GM19463 (cell line): ENCODE measurements around the gene ABCB1.

ENCODE experiments used
- ATAC-seq: cut with Tn5 transposase; IDR thresholded peaks from one replicate; pipeline ENCODE4 v1.9.1; 2021; ENCODE audit warnings: mild to moderate bottlenecking, moderate library complexity; ENCODE audit not compliant: unreplicated experiment

The ABCB1 gene

DNA sequence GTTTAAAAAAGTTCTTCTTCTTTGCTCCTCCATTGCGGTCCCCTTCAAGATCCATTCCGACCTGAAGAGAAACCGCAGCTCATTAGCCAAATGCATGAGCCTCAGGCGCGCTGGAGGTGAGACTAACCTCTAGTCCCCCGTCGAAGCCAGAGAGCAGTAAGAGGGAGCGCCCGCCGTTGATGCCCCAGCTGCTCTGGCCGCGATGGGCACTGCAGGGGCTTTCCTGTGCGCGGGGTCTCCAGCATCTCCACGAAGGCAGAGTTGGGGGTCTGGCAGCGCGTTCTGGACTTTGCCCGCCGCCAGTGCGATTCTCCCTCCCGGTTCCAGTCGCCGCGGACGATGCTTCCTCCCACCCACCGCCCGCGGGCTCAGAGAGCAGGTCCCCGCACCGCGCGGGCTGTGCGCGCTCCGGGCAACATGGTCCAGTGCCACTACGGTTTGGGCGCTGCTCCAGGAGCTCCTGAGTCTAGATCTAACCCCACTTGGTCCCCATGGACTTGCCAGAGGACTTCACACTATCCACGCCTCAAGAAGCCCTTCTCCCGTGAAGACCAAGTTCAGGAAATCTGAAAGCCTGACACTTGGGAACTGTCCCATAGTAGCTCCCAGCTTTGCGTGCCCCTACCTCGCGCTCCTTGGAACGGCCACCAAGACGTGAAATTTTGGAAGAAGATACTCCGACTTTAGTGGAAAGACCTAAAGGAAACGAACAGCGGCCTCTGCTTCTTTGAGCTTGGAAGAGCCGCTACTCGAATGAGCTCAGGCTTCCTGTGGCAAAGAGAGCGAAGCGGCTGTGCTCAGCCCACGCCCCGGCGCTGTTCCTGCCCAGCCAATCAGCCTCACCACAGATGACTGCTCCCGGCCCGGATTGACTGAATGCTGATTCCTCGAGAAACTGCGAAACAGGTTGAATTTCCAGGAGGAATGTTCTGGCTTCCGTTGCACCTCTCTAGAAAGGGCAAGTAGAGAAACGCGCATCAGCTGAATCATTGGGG is at the start of gene ABCB1:
TSS of gene ABCB1 (minus strand) at position 755 of the 995 bp plus-strand sequence. CDS start at position 55, 700 bp downstream.
- peak; percentile 60 for ATAC-seq

DNA sequence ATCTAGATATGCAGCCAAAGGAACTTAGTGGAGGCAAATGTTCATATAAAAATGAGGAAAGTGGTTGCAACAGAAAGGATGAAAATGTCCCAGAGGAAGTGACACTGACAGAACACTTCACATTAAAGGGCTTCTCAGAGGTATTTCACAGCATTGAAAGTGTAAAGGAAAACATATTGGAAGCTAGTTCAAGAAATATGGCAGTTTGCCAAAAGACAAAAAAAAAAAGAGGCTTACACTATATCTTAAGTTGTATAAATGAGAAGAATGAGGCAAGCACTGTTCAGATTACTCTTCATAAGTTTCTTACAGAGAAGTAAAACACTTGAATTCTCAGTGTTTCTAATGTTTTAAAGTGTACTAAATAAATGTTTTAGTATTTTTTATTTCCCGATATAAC is 47.6 kb upstream of the ABCB1 start:
- ATAC-seq = no peak

DNA sequence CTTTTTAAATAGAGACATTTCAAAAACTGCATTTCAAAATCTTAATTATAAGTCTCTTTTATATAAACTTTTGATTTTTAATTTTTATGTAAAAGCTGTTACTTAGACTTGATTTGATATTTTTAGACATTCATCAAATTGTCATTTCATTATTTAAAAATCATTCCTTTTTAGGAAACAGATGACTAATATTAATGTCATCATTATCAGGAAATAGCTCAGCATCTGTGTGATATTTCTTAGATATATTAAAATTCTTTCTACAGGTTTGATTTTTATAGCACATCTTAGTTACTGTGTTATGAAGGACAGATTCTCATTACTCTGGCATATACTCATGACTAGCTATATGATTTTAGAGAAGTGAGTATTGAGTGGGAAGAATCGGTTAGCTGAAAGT is 44.8 kb upstream of the ABCB1 start:
- ATAC-seq = no peak

DNA sequence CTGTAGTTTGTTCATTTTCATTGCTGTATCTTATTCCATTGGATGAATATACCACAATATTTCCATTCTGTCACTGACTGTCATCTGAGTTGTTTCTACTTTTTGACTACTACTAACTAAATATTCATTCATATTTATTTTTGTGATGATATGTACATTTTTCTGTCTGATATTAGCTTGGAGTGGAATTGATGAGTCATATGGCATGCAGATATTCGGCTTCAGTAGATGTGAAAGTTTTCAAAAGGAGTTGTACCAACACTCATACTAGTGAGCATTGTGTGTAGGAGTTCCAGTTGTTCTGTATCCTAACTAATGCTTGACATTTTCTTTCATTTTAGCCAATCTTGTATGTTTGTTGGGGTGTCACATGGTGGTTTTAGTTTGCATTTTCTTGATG is 35.2 kb upstream of the ABCB1 start:
- no peak for ATAC-seq

DNA sequence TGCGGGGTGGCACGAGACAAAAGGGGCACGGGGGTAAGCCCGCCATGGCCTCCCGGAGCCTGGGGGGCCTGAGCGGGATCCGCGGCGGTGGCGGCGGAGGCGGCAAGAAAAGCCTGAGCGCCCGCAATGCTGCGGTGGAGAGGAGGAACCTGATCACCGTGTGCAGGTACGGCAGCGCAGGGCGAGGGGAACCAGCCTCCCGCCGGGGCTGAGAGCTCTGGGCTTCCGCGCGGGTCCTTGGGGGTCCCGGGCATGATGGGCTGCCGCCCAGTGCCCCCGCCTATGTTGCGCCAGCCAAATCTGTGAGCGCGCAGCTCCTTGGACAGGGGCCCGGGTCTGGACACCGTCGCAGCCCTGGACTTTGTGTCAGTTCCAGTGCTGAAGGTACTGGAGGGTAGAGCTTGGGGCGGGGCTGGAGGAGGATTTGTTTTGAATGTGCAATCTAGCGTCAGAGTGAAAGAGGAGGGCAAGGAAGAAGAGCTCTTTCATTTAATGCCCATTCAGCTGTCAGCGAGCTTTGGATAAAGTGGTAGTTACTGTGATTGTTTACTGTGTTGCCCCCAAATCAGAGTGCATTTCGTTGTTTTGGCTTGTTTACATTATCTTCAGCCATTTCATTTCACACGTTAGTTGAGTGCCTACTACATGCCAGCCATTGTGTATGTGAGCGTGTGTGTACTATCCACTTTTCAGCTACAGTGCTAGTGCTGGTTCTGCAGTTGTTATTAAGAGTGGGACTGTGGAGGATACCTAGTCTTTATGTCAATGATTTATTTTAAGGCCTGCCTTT is 28.3 kb upstream of the ABCB1 start:
- ATAC-seq = no peak

DNA sequence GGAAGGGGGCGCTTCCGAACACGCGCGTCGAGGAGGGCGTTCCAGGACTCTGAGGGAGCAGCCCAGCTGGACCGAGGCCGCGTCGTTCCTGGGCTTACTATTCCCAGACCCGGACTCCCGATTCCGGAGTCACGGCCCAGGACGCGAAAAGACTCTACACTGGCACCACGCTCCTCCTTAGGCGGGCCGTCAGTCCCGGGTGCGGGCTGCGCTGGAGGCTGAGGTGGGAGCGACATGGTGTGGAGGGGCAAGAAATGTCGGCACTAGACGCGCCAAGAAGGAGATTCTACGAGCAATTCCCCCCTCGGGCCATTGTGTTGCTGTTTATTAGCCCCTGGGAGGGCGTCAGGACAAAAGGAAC is 26.9 kb upstream of the ABCB1 start:
- peak; percentile 11 for ATAC-seq

DNA sequence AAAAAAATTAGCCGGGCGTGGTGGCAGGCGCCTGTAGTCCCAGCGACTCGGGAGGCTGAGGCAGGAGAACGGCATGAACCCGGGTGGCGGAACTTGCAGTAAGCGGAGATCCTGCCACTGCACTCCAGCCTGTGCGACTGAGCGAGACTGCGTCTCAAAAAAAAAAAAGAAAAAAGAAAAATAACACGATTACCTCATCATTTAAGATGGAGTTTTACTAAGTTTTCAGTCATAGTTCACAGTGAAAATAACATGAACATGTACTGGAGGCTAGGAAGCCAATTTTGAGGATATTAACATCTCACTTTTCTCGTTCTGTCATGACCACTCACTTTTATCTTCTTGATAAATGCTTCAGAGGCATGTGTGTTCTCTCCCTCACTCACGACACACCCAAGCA is 24.4 kb upstream of the ABCB1 start:
- ATAC-seq = no peak

DNA sequence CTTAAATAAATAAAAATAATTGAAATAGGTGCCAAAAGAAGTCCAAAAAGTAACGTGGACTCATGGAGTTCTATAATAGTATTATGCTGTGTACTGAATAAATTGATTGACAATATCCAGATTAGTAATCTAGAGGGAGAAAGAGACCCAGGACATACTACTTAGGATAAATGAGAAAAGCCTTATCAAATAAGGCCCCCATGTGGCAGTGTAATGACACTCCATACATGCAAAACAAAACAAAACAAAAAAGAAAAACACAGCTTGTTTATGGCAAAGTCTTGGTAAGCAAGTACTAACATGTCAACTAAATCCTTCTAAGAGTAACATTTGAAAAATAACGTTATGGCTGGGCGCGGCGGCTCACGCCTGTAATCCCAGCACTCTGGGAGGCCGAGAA is 23.9 kb upstream of the ABCB1 start:
- no peak for ATAC-seq

DNA sequence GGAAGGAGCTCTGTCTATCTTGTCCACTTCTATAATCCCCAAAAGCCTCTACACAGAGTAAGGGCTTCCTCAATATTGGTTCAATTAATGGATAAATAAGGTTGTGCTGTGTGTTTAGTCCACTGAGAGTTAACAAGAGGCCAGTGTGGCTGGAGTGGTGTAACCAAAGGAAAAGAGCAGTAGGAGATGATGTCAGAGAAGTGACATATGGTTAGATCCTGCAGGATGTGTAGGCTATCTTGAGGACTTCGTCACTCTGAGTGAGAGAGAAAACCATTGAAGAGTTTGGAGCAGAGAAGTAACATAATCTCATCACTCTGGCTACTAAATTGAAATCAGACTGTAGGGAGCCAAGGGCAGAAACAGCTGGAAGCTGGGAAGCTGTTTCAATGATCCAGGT is 14.5 kb upstream of the ABCB1 start:
- no peak for ATAC-seq

DNA sequence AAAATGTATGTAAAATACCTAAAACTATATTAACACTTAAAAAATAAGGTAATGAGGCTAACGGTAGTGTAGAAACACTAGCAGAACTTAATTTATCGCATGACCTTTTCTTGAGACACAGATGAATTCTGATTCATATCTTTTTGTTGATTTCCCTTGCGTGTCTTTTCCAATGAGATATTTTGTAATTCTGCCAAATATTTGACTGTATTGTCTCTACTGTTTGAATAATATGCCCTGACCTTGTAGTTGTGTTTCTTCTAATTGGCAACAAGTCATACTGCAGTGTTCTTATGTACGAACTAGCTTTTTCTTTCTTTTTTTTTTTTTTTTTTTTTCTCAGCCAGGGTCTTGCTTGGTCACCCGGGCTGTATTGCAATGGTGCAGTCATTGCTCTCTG is 9.2 kb upstream of the ABCB1 start:
- ATAC-seq = no peak

DNA sequence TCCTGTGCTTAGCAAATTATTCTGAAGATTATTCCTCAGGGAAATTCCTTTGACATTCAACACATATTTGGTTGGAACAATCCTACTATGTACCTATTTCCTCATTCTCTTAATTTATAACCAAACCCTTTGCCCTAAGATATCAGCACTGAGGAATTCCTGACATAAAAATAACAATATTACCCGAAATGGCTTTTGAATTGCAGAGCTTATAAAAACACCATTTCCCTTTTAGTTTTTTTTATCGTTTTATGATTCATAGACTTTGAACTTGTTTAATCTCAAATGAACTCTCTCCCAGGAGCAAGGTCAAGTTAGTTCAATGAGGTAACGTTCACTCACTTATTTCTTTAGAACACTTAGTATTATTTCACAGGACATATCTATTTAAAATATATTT is 7.7 kb upstream of the ABCB1 start:
- ATAC-seq = no peak

DNA sequence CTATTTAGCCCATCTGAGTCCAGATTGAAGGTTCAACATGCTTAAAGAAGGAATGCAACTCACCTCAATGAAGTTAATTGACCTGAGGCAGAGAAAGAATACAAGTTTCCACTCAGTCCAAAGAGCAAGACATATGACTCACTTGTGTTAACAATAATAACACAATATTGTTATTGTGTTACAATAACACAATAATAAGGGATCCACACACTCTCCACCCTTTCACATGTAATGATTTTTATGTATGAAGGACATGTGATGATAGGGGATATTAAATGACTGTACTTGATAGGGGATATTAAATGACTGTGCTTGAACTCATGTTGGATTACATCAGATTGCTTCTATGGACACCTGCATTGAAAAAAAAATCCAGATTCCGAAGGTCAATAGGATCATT is 3.6 kb upstream of the ABCB1 start:
- no peak for ATAC-seq

DNA sequence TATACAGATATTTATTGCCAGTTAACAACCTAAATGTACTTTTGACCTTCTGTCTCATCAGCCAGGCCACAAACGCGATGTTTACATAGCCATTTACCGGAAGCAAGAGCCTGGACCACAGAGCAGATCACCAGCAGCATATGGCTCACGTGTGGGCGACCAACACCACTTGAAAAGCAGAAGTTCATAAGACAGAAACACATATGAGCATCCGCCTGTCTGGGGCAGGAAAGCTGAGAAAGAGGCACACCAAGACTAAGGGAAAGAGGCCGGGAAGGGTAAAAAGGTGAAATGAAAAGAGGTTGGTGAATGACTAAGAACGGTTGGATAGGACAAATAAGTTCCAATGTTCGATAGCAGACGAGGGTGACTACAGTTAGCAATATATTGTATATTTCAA is 1.3 kb downstream of the ABCB1 start:
- ATAC-seq = peak; percentile 90

DNA sequence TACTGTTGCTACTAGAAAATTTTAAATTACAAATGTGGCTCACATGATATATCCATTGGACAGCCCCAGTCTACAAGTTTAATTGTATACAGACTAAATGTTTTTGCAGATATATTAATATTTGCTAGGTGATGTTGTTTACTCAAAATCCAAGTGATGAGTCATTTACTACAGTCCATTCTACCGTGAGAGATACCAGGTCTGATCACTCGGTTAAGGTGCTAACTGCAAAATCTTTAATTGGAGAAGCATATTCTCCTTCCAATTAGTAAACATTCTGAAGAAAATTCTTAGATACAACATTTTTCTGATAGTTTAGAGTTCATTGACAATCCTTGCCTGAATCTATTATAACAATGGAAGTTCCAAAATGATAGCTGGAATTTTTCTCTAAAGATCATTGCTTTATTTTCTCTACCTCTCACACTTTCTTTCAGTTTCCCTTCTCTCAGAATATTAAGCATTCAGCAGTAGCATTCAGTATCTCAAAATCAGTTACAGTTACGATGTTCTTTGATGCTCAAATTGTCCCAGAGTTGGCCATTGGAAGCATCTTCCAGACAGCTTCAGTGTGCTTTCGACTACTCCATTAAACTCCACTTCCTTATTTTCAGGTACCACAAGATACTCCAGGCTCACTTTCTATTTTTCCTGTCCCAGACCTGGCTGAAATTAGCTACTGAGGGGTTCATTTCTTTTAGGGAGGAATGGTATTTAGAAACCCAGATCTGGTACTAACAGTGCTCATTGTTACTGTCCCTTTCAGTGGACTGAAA is 2.3 kb downstream of the ABCB1 start:
- no peak for ATAC-seq

DNA sequence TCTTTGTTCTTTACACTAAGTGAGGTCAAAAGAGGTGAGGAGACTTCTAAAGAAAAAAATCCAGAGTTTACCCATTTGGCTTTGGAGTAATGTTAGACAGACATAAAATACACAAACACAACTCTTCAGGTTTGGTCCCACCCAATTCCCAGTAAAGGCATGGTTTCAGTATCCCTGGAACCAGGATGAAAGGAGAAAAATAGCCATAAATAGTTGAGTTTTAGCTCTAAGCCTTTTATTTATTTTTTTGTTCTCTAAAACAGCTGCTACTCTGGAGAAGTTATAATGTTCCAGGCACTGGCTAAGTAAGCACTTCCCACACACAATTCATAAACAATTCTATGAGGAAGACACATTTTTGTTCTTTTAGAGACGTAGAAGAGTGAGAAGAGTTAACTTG is 4.0 kb downstream of the ABCB1 start:
- no peak for ATAC-seq

DNA sequence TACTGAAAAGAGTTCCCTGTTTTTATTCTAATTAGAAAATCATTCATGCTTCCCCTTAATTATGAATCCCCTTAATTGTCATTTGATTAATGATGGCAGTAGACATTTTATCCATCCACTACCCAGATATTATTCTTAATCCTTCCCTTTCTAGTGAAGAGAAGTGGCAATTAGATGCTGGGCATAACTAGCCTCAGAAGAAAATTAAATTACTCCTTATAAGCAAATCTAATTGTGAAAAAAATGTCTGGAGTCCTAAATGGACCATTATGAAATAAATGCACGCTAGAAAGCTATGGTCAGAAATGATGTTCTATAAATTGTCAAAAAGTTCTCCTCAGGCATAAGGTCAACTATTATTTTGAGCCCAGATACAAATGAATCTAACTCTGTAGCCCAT is 4.5 kb downstream of the ABCB1 start:
- no peak for ATAC-seq

DNA sequence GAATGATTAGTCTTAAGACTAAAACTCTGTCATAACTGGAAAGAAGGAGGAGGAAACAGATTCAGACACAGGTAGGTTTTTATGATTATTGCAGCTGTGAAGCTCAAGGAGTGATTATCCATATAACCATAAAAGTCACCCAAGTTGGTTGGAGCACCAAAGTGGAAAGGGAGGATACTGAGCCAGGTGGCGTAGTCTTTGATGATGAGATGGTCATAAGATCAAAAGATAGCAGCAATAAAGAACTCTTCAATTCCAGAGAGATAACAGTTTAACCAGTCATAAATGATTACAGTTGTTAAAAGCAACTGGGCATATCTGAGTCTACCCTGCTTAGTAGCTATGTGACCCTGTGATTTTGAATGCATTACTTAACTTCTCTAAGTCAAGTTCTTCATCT is 8.4 kb downstream of the ABCB1 start:
- ATAC-seq = no peak

DNA sequence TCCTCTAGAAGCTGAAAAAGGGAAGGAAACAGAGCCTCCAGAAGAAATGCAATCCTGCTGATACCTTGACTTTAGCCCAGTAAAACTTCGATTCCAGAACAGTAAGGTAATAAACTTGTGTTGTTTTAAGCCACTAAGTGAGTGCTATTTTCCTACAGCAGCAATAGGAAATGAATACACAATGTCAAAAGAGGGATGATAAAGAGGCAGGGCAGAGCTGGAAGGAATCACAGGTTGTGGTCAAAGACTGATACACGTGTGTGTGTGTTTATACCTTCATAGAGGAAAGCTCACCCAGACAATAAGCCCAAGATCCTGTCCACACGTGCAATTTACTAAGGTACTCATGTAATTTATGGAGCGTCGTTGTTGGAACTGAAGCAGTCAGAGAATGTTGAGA is 9.5 kb downstream of the ABCB1 start:
- no peak for ATAC-seq

DNA sequence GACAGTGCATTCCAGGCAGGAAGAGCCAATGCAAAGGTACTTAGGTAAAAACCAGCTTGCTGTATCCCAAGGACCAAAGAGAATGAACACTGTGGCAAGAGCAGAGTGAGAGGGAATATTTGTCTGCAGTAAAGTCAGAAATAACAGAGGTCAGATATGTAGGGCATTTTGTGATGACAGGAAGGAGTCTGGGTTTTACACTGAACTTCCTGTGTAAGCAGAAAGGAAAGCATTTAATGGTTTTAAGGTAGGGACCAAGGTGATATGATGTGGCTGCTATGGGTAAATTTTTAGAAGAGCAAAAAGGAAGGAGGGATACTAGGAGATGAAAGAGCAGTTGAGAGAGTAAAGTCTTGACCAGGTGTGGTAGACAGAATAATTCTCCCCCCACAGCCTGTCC is 10.1 kb downstream of the ABCB1 start:
- no peak for ATAC-seq

DNA sequence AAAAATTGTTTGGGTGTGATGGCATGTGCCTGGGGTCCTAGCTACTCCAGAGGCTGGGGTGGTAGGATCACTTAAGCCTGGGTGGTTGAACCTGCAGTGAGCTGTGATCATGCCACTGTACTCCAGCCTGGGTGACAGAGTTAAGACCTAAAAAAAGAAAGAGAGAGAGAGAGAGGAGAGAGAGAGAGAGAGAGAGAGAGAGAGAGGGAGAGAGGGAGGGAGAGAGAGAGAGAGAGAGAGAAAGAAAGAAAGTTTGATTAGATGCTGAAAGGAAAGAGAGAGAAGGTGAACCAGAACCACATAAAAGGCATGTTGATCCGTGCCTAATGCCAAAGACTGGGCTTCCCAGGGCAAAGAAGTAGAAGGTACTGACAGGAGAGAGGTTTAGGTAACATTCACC is 11.1 kb downstream of the ABCB1 start:
- ATAC-seq = no peak

DNA sequence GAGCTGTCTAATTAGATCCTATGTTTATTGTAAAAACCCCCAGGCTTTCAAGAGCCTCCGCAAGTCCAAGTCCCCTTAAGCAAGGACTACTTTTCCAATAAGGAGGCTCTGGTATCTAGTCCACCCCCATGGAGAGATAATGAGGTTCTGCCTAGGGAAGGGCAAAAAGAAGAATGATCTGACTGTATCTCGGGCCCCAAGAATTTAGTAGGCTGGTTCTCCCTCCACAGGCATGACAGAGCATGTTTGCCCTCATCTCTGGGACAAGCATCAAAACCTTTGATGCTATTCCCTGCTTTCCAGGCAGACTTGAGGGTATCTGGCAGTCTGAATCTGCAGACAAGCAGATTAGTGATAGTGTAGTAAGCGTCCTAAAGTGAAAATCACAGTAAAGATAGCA is 19.0 kb downstream of the ABCB1 start:
- no peak for ATAC-seq
